Measurements from ENCODE around the gene MTX3. TPM values are rescaled to one million over a fixed set of nuclear protein-coding genes. Genes with fewer than 3 reads are reported as not detected.

MTX3 gene
- total and polyA plus RNA-seq, 4 donors: 2.3 to 7.6 (median 4.4) TPM

- no peaks in the 10 kb centered on the region for H3K36me3 ChIP-seq (ENCODE audit: control insufficient read depth in 4 of 4, insufficient read depth in 3 of 4, low read depth in 1 of 4, low read length in 3 of 4)
- 91% methylated on average over 2 of the region's 2 CpGs for WGBS
- H3K27me3 ChIP-seq (ENCODE audit: control insufficient read depth in 4 of 4, insufficient read depth in 4 of 4, low read length in 3 of 4): no peaks in the 10 kb centered on the region
- no peak for DNase-seq (ENCODE audit: low spot score)
- H3K27ac ChIP-seq (ENCODE audit: low read depth in 1 of 2, low read length in 2 of 2): no peak overlapping the region
- peaks cover 0 to 5% (median 2%) of the 10 kb centered on the region in 4 donors for H3K9me3 ChIP-seq (ENCODE audit: control insufficient read depth in 4 of 4, low read length in 3 of 4)
- no peaks in the 10 kb centered on the region for H3K4me1 ChIP-seq (ENCODE audit: control insufficient read depth in 4 of 4, insufficient read depth in 4 of 4, low read length in 3 of 4)
- TF ChIP-seq YY1 (IDR thresholded peaks at IDR 0.05) (no peak), GABPA (IDR thresholded peaks at IDR 0.05 in 1 of 2, conservative IDR thresholded peaks at IDR 0.05 in 1 of 2) (no peak), RXRA (IDR thresholded peaks at IDR 0.05) (no peak), JUND (IDR thresholded peaks at IDR 0.05) (no peak), RAD21 (IDR thresholded peaks at IDR 0.05) (no peak), HNF4G (IDR thresholded peaks at IDR 0.05) (no peak), EGR1 (IDR thresholded peaks at IDR 0.05; ENCODE audit: low read depth in 2 of 2) (no peak), ATF3 (IDR thresholded peaks at IDR 0.05) (no peak), FOXA2 (IDR thresholded peaks at IDR 0.05) (no peak), TAF1 (conservative IDR thresholded peaks at IDR 0.05) (no peak), SP1 (IDR thresholded peaks at IDR 0.05) (no peak), CTCF (IDR thresholded peaks at IDR 0.05; ENCODE audit: low read depth, low read length, missing input control) (no peak), HNF4A (conservative IDR thresholded peaks at IDR 0.05) (no peak)
- TF ChIP-seq, protein P1, sequence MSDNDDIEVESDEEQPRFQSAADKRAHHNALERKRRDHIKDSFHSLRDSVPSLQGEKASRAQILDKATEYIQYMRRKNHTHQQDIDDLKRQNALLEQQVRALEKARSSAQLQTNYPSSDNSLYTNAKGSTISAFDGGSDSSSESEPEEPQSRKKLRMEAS (IDR thresholded peaks at IDR 0.05): no peak
- no peak overlapping the region for H3K9ac ChIP-seq (ENCODE audit: low read depth in 1 of 2, low read length in 2 of 2)
- no peak overlapping the region for H3K4me3 ChIP-seq (ENCODE audit: low read depth in 1 of 3, low read length in 3 of 3)
Observed at GRCh38 chr5:79931409-79931808, 59.7 kb downstream of the MTX3 start.

DNA sequence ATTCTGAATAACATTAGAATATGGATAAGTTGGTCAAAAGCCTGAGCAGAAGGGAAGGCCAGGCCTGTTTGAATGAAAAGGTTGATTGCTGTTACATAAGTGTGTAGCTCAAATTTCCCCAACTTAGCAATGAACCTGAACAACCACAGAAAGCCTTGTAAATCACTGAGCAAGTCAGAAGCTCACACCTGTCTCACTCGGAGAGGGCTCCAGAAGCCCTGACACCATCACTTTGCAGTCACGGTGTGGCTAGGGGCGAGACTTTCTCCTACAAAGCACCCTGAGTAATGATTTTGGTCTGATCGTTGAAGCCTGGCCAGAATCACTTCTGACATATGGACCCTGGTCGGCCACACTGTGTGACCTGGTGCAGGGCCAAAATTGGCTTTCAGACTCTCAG, 62.0 kb downstream of the MTX3 start:
- DNase-seq (ENCODE audit: low spot score): no peak
- Histone ChIP-seq H3K4me1 (ENCODE audit: control insufficient read depth in 4 of 4, insufficient read depth in 4 of 4, low read length in 3 of 4) (no peaks in the 10 kb centered on the region), H3K27me3 (ENCODE audit: control insufficient read depth in 4 of 4, insufficient read depth in 4 of 4, low read length in 3 of 4) (no peaks in the 10 kb centered on the region), H3K27ac (ENCODE audit: low read depth in 1 of 2, low read length in 2 of 2) (no peak overlapping the region), H3K4me3 (ENCODE audit: low read depth in 1 of 3, low read length in 3 of 3) (no peak overlapping the region), H3K9me3 (ENCODE audit: control insufficient read depth in 4 of 4, low read length in 3 of 4) (peaks cover 0 to 5% (median 2%) of the 10 kb centered on the region in 4 donors), H3K36me3 (ENCODE audit: control insufficient read depth in 4 of 4, insufficient read depth in 3 of 4, low read depth in 1 of 4, low read length in 3 of 4) (no peaks in the 10 kb centered on the region), H3K9ac (ENCODE audit: low read depth in 1 of 2, low read length in 2 of 2) (no peak overlapping the region)
- WGBS: 74% methylated on average over 5 of the region's 5 CpGs
- no peak for TF ChIP-seq NR2F2 (IDR thresholded peaks at IDR 0.05)
- TF ChIP-seq, protein P1 (IDR thresholded peaks at IDR 0.05): no peak
- no peak for TF ChIP-seq JUND (IDR thresholded peaks at IDR 0.05)

Small RNA genes lying within 50 kb of the gene (small RNA-seq; reads per million reads assigned to genes)
- gene TRMT112P2: not detected

Other genes starting within 250 kb of the MTX3 start
- gene THBS4, start 44.1 kb upstream of the MTX3 start, total RNA-seq: under 1 TPM; 0.08 to 0.28 TPM
- gene THBS4, start 44.1 kb upstream of the MTX3 start, polyA plus RNA-seq: under 1 TPM; 0.18 to 0.21 TPM